ENCODE measurements around the gene KLK3.

Gene KLK3

DNA sequence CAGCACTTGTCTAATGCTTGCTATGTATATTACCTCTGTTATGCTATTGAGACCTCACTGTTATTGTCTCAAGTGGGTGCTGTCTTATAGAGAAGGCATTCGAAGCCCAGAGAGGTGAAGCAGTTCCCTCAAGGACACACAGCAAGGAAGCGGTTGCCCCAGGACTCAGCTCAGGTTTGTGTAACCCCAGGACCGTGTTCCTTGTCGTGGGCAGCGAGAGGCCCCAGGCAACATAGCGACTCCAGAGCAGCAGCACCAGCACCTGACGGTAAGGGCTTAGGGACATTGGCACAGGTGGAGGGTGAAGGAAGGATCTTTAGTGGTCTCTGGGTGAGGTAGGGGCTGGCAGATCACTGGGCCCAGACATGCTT is 23.7 kb upstream of the KLK3 start:
- DNase-seq (ENCODE audit: low read depth) = no peak

DNA sequence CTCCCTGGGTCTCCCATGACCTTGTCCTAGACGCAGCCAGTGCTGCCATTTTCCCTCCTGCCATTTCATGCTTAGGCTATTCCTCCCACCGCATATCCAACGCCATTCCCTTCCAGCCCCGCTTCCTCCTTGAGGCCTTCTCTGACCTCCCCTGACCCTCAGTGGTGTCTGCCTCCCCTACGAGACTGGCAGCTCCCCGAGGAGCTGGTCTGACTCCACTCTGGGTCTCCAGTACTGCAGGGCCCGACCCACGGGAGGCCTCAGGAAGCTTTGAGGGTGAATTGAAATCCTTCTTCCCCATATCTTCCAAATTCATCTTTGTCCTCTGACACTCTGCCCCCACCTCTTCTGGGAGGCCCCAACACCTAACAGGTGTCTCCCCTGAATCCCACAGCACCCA is 22.0 kb upstream of the KLK3 start:
- no peak for DNase-seq (ENCODE audit: low read depth)

DNA sequence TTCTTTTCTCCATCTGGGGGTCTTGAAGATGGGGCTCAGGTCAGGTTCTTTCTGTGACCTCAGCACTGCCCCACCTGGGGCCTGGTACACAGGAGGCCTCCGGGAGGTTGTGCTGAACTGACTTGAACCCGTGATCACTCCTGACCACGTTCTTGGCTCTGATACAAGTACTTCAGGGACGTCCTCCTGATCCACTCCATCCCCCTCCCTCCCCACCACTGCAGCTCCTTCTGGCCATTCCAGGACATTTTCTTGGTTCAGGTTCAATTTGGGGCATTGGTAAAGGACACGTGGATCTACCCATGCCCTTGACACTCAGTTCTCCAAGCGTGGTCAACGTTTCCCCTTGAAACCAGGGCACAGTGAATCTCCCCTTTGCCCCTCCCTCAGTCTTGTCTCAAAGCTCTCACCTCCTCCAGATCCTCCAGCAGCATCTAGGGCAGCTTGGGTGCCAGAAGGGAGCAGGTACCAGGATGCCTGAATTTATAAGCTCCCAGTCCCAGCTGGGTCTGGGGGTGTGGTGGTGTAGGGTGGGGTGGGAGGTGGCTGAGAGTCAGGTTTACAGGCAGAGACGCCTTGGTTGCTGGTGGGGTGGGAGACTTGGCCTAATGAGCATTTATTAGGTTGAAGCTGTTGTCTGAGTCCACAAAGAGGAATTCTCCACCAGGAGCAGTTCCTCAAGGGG is 21.5 kb upstream of the KLK3 start, which contains the start of gene KLK15:
Gene KLK15 (minus strand): TSS at position 458 of the 685 bp plus-strand sequence. CDS start 2,082 bp downstream, outside the sequence.
- no peak for DNase-seq (ENCODE audit: low read depth)

DNA sequence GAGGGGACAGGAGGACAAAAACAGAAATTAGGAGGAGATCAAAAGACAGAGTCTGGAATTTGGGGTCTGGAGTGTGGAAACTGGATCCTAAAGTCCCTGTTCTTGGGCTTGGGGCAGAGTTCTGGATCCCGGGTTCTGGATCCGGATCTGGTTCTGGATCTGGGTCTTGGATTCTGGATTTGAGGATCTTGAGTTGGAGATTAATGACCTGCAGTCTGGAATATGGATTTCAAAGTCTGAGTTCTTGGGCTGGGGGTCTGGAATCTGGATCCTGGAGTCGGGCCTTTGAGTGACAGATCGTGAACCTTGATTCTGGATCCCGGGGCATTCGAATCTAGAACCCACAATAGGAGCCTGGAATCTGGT is 20.9 kb upstream of the KLK3 start:
- no peak for DNase-seq (ENCODE audit: low read depth)

DNA sequence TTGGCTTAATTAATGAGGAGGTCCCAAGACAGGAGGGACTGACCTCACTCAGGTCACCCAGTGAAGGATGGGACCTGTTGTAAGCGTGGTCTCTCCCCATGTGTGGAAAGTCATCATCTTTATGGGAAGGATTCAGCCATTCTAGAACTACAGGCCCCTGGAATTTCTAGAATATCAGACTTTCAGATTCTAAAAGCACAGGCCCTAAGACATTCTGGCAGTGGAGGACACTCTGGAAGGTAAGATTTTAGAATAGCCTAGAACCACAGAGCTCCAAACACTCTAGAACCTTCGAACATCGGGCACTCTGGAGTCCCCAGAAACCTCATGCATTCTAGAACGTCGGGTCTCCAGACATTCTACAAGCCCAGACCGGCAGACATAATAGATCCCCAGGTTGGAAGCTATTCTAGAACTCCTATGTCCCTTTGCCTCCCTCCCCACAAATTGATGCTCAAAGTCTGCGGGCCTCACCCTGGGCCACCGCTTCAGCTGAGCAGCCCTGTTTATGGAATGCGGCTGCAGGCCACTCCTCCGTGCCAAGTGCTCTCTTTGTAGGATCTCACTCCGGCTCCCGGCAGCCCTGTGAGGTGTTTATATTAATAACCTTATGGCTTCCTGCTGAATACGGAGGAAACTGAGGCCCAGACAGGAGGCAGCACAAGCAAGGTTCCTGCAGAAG is 19.5 kb upstream of the KLK3 start:
- no peak for DNase-seq (ENCODE audit: low read depth)

DNA sequence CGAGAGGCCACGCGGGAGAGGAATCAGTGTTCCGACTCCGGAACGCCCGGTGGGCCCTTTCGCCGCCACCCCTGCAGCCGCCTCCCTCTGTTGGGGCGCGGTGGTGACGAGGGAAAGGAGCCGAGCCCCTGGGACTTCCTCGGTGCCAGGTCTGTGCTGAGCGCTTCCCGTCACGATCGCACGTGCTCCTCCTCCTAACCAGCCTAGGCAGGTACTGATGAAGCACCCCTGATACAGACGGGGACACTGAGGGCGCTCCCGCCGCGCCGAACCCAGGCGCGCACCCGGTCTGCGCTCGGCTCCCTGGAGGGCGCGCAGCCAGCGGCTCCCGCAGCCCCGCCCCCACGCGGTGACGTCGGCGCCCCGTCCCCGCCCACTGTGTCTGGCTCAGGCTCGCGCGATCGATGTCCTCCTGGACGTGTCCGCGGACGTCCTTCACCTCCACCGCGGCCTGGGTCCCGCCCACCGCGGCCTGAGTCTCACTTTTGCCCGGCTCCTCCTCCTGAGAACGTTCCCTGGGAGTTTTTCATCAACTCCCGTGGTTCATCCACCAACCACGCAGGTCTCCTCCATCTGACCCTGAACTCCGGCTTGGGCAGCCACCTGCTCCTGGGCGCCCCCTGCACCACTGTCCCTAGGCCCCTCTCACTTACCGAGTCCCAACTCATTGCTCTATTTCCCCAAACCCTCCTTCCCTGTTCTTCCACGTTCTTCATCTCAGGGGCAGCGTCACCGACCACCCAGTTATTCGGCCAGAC is 18.8 kb upstream of the KLK3 start:
- peak; percentile 12 for DNase-seq (ENCODE audit: low read depth)

DNA sequence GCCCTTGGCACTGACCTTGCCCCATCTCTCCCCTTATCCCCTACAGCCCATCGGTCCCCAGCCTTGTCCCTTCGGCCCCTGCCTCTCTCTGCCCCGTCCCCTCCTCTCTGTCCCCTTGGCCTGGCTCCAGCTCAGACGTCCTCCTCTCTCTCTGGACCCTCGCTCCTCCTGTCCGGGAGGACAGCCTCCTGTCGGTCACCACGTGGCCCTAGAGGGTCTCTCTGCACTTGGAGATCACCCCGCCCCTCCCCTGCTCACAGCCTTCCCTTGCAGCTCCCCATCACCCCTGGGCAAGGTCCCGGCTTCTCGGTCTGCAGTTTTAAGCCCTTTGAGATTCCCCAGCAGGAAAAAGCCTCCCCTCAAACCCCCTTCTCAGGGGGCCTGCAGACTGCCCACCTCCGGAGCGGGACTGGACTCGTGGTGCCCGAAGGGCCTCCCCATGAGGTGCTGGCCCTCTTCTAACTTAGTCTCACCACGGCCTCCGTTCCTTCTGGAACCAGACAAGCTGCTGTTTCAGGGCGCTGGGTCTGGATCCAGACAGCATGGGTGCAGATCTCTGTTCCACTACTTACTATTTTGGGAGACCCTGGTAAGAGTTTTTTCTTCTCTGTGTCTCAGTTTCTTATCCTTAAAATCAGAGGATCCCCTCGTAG is 18.0 kb upstream of the KLK3 start:
- DNase-seq (ENCODE audit: low read depth) = no peak

DNA sequence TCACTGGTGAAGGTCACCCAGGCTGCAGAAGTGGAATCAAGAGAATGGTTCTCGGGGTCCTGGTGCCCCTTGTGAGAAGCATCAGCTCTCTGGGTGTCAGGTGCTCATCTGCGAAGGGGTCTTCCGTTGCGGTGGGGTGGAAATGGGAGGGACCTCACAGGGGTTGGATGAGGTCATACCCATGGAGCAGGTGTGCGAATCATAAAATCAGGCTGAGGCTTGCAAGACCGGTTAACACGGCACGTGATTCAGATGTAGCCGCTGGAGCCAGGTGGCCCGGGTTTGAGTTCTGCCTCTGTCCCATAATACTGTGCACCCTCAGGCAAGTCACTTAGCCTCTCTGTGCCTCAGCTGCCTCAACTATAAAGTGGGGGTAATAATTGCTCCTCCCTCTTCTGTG is 17.4 kb upstream of the KLK3 start:
- no peak for DNase-seq (ENCODE audit: low read depth)

DNA sequence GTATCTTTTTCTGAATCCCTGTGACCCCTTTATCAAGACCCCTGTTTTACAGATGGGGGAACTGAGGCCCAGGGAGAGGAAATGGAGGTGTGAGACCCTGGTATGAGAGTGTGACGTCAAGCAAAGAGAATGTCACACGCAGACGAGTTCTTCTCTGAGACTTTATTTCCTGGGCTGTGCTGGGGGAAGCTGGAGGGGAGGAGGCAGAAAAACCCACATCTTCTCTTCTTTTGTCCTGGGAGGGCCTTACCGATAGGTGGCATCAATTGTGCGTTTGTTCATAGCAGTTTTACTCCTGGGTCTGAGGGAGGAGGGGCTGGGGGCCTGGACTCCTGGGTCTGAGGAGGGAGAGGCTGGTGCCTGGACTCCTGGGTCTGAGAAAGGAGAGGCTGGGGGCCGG is 16.5 kb upstream of the KLK3 start:
- no peak for DNase-seq (ENCODE audit: low read depth)

DNA sequence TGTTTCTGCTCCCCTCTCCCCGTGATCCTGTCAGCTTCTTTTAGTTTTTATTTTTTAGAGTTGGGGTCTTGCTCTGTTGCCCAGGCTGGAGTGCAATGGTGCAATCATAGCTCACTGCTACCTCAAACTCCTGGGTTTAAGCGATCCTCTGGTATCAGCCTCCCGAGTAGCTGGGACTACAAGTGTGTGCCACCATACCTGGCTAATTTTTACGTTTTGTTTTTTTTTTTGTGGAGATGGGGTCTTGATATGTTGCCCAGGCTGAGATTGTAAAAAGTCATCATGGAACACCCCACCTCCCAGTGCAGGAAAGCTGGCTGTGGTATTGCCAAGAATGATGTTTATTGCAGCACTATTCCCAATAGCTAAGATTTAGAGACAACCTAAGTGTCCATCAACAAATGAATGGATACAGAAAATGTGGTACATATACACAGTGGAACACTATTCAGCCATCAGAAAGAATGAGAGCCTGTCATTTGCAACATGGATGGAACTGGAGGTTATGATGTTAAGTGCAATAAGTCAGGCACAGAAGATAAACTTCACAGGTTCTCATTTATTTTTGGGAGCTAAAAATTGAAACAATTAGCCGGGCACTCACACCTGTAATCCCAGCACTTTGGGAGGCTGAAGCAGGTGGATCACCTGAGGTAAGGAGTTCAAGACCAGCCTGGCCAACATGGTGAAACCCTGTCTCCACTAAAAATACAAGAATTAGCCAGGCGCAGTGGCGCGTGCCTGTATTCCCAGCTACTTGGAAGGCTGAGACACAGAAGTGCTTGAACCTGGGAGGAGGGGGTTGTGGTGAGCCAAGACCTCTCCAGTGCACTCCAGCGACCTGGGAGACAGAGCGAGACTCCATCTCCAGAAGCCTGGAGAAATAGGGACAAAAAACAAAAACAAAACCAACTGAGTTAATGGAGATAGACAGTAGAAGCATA is 14.7 kb upstream of the KLK3 start:
- DNase-seq (ENCODE audit: low read depth) = no peak

DNA sequence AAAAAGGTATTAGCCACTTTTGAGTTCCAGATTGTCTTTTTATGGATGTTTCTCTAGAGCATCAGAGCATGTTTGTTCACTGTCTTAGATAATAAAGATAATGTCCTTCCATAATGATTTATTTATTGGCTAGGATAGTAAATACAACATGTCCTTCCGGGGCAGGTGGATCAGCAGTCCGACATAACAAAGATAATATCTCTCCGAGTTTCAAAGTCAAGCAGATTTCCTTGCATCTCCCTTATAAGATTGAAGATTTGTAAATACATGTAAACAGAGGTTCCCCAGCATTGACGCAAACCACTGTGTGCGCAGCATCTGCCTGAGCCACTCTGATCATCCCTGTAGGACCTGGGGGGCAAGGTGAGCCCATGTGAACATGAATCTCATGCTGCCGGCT is 12.6 kb upstream of the KLK3 start:
- DNase-seq (ENCODE audit: low read depth) = no peak

DNA sequence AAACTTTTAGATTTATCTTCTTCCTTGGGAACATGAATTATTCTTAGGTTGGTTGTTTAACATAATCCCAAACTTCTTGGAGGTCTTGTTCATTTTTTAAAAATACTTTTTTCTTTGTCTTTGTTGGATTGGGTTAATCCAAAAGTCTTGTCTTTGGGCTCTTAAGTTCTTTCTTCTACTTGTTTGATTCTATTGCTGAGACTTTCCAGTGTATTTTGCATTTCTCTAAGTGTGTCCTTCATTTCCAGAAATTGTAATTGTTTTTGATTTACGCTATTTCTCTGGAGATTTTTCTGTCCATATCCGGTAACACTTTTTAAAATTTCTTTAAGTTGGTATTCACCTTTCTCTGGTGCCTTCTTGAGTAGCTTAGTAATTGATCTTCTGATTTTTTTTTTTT is 11.5 kb upstream of the KLK3 start:
- DNase-seq (ENCODE audit: low read depth) = no peak

DNA sequence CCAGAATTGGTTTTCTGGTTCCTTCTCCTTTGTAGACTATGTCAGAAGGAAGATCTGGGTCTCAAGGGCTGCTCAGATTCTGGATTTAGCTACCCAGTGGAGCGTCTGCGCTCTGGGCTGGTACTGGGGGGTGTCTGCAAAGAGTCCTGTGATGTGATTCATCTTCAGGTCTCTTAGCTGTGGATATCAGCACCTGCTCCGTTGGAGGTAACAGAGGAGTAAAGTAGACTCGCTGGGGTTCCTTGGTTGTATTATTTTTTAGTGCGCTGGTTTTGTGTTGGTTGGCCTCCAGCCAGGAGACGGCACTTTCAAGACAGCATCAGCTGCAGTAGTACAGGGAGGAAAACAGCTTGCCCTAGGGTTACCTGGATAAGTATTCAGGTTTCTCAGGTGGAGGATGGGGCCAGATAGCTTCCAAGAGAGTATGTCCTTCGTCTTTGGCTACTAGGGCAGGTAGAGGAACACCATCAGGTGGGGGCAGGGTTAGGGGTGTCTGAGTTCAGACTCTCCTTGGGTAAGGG is 11.0 kb upstream of the KLK3 start:
- no peak for DNase-seq (ENCODE audit: low read depth)

DNA sequence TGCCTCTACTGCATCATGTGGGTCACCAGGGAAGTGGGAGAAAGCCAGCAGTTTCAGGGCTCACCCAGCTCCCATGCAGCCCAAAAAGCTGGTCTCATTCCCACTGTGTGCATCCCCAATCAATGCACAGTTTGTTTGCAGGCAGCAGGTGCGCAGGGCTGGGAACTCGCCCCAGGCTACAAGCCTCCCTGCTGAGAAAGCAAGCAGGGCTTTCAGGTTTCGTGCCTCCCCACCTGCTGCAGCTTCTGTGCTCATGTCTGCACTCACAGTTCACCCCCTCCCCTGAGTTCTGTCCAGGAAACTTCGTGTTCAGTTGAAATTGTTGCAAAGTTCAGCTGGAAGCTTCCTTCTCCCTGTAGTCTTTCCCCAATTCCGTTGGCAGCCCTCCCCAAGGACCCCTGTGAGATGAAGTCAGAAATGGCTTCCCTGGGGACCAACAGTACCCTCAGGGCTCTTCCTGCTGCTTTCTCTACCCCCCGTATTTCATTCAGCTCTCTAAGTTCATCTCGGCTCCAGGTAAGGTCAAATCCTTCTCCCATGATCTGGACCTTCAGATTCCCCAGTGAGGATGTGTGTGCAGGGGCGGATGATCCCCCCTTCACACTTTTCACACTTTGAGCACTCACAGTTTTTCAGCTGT is 10.3 kb upstream of the KLK3 start:
- no peak for DNase-seq (ENCODE audit: low read depth)

DNA sequence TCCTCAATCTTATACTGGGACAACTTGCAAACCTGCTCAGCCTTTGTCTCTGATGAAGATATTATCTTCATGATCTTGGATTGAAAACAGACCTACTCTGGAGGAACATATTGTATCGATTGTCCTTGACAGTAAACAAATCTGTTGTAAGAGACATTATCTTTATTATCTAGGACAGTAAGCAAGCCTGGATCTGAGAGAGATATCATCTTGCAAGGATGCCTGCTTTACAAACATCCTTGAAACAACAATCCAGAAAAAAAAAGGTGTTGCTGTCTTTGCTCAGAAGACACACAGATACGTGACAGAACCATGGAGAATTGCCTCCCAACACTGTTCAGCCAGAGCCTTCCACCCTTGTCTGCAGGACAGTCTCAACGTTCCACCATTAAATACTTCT is 4.0 kb upstream of the KLK3 start:
- no peak for DNase-seq (ENCODE audit: low read depth)

DNA sequence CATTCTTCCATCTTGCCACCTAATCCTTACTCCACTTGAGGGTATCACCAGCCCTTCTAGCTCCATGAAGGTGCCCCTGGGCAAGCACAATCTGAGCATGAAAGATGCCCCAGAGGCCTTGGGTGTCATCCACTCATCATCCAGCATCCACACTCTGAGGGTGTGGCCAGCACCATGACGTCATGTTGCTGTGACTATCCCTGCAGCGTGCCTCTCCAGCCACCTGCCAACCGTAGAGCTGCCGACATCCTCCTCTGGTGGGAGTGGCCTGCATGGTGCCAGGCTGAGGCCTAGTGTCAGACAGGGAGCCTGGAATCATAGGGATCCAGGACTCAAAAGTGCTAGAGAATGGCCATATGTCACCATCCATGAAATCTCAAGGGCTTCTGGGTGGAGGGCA is 3.1 kb upstream of the KLK3 start:
- no peak for DNase-seq (ENCODE audit: low read depth)

DNA sequence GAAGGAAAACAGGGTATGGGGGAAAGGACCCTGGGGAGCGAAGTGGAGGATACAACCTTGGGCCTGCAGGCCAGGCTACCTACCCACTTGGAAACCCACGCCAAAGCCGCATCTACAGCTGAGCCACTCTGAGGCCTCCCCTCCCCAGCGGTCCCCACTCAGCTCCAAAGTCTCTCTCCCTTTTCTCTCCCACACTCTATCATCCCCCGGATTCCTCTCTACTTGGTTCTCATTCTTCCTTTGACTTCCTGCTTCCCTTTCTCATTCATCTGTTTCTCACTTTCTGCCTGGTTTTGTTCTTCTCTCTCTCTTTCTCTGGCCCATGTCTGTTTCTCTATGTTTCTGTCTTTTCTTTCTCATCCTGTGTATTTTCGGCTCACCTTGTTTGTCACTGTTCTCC is 2.7 kb downstream of the KLK3 start:
- no peak for DNase-seq (ENCODE audit: low read depth)

DNA sequence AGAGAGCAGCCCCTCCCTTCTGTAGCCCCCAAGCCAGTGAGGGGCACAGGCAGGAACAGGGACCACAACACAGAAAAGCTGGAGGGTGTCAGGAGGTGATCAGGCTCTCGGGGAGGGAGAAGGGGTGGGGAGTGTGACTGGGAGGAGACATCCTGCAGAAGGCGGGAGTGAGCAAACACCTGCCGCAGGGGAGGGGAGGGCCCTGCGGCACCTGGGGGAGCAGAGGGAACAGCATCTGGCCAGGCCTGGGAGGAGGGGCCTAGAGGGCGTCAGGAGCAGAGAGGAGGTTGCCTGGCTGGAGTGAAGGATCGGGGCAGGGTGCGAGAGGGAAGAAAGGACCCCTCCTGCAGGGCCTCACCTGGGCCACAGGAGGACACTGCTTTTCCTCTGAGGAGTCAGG is 4.2 kb downstream of the KLK3 start:
- no peak for DNase-seq (ENCODE audit: low read depth)

DNA sequence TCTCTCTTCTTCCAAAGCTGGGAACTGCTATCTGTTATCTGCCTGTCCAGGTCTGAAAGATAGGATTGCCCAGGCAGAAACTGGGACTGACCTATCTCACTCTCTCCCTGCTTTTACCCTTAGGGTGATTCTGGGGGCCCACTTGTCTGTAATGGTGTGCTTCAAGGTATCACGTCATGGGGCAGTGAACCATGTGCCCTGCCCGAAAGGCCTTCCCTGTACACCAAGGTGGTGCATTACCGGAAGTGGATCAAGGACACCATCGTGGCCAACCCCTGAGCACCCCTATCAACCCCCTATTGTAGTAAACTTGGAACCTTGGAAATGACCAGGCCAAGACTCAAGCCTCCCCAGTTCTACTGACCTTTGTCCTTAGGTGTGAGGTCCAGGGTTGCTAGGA is 5.1 kb downstream of the KLK3 start:
- DNase-seq (ENCODE audit: low read depth) = no peak

DNA sequence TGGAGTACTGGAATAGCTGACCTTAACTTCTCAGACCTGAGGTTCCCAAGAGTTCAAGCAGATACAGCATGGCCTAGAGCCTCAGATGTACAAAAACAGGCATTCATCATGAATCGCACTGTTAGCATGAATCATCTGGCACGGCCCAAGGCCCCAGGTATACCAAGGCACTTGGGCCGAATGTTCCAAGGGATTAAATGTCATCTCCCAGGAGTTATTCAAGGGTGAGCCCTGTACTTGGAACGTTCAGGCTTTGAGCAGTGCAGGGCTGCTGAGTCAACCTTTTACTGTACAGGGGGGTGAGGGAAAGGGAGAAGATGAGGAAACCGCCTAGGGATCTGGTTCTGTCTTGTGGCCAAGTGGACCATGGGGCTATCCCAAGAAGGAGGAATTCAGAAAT is 6.3 kb downstream of the KLK3 start:
- DNase-seq (ENCODE audit: low read depth) = no peak

Data from stromal cell of bone marrow (primary cell).